GM21737 (cell line): ENCODE measurements around the gene CREB3L4.
A peak's percentile ranks its signal among the peaks of the same experiment; 100 is the strongest.

Source experiments
- ATAC-seq: cut with Tn5 transposase; IDR thresholded peaks from one replicate; pipeline ENCODE4 v1.9.1; 2021; ENCODE audit warnings: mild to moderate bottlenecking, moderate library complexity; ENCODE audit not compliant: unreplicated experiment

Gene CREB3L4

DNA sequence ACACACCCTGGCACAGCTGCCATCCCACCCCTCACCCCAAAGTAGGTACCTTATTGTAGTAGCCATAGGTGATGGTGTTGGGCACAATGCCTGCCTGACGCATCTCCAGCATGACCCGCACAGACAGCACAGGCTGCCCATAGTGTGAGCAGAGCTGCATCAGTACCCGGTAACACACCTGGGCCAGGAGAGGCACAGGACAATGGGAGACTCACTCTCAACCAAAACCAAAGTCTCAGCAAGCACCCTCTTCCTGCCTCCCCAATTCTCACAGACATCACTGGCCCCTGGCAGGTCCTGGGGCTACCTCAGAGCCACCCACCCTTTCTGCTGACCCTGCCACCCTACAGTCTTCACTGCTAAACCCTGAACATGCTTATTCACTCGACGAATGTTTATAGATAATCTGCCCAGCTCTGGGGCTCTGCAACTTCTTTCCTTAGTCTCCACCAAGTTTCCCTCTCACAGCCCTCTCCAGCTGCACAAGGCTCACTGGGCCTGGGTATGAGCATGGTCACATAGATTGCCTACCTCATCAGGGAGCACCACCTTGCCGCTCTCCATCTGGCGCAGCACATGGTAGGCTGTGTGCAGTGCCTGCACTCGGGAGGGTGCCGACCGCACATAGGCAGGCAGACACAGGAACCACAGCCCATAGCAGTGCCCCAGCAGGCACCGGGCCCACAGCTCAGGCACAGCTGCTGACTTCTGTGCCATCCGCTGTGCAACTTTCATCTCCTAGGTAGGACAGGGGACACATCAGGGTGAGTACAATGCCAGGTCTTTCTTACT lies 31.5 kb upstream of the CREB3L4 start:
- no peak for ATAC-seq

DNA sequence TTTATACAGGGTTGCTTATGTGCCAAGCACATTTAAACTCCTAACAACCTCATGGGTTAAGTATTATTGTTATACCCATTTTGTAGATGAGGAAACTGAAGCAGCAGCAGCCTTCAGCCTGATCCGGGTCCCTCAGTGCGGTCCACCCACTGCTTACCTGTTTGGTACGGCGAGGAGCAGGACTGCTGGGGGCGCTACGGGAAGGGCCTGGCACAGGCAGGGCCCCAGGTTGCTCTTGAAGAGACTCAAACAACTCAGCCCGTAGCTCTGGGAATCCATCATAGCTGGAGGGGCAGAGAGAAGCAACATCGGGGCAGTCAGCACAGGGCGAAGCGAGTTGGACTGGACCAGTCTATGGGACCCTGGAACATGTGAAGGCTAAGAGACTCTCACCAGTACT lies 30.4 kb upstream of the CREB3L4 start:
- no peak for ATAC-seq

DNA sequence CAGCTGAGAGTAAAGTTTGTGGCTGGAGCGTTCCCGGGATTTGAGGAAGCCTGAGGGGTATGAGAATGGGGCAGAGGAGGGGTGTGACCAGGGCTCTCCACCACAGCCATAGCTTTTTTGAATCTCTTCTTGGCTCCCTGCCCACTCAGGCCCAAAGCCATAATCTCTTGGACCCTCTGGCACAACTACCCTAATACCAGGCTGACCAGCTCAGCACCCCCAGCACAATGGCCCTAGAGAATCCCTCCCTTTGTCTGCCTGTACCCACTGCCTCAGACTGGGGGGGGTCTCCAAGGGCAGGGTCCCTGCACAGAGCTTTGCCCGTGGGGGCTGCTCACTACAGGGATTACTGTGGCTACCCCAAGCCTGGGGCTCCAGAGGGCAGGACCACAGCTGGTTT lies 28.7 kb upstream of the CREB3L4 start:
- no peak for ATAC-seq

DNA sequence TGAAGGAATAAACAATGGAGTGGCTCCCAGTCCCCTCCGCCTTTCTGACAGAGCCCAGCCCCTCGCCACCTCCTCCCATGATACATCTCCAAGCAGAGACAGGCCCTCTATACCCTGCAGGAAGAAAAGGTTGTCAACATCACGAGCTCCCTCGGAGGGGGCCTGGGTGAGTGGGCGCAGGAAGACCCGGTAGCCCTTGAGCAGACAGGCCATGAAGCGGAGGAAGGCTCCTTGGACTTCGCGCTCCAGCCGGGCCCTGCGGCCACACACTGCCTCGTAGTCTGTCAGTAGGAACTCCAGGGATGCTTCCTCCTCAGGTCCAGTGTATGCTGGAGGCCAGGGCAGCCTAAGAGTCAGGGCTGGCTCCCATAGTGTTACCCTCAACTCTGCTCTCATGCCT lies 28.2 kb upstream of the CREB3L4 start:
- no peak for ATAC-seq

DNA sequence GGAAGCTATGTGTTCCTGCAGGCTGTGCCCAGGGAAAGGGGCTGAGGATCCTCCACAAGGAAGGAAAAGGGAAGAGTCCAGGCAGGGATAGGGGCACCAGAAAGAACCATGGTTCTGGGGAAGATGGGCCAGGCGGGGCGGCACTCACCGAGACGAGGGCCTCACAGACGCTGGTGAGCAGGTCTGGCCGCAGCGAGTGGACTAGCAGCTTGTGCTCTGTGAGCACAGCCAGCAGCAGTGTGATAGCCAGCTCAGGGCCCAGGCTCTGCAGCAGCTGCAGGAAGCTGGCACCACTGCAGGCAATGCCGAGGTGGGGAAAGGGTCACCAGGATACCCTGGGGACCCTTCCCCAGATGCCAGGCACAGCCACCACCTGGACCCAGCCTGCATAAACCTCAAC lies 26.9 kb upstream of the CREB3L4 start:
- no peak for ATAC-seq

DNA sequence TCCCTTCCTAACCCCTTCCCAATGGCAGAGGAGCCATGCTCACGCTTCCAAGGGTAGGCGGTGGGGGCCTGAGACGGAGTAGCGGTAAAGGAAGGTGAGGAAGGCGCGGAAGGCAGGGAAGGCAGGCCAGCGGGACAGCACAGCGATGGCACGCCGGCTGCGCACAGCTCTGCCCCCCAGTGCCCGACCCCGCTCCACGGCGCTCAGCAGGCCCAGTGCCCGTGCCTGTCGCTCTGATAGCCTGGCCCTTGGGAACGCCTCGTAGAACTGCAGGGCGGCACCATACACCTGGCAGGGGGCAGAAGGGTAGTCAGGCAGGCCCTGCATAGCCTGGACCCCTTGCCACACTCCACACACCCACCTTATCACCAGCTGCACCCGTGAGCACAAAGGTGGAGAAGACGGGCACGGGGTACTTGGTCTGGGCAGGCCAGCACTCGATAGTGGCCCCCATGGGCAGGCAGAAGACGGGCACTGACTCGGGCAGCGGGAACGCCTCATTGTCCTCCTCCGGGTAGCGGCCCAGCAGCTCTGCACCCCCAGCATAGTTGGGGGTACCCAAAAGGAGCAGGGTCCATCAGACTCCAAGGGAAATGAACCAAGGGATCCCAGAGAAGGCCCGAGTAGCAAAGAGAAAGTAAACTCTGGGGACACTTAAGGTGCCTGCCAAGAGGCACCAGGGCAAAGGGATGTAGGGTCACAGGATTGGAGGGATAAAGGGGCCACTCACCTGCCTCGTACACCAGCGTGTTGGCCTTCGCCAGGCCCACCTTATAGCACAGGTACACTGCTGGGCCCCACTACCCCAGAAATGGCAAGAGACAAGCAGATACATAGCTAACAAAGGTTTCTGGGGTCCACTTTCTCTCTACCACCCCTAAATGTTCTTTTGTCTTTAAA lies 25.6 kb upstream of the CREB3L4 start:
- no peak for ATAC-seq

DNA sequence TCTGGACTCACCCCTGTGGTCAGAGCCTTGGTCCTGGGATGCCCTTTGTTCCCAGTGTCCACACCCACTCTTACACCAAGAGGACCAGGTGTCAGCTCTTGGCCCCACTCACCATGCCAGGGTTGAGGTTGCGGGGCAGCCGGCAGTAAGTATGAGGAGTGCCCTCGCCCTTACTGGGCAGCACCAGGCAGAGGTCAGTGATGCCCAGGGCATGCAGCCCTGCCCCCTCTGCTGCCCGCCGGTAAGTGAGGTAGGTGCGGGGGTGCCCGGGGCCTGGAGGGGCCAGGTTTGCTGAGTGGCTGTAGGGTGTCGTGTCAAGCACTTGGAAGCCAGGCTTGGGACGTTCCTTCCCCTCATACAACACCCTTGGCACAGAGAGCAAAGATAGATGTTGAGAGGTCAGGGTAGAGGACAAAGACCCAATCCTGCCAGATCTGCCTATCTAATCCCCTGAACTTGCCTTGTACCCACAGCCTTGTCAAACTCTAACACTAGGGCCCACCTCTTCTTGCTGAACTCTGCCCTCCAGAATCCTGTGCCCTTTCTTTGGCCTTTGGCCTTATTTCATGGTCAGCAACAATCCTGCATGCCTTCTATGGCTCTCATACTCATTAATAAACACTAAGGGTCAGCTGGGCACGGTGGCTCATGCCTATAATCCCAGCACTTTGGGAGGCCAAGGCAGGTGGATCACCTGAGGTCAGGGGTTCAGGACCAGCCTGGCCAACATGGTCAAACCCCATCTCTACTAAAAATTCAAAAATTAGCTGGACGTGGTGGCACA lies 24.7 kb upstream of the CREB3L4 start:
- no peak for ATAC-seq

DNA sequence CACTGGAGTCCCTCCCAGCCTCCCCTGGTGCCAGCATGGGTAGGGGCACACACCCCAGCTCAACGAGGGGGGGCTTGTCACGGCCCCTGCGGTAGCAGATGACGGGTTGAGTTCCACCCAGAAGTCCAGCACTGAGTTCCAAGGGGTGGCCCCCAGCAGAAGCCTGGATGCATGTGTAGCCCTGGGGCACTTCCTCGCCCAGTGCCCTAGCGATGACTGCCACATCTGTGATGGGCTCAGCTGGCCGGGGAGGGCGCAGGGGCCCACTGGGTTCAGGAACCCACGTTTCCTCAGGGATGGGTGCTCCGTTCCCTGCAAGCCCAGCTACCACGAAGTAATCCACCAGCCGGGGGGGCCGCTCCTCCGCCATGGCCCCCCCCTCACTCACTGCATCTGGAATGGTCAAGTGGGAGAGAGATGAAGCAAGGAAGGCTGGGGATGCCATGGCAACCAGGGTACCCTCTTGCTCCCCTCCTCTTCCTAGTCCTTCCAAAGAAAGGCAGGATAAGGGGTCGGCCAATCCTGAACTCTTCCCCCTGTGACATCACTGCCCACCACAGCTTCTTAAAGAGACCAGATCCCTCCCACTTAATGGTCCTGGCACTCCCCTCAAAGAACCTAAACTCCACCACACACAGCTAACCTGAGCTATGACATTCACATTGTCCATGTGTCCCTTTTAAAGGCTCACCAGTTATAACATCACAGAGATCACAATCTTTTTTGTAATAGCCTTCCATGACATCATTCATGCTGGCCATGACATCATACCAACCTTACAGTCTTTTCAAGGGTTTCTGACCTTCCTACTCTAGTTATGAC lies 23.5 kb upstream of the CREB3L4 start:
- ATAC-seq = no peak

DNA sequence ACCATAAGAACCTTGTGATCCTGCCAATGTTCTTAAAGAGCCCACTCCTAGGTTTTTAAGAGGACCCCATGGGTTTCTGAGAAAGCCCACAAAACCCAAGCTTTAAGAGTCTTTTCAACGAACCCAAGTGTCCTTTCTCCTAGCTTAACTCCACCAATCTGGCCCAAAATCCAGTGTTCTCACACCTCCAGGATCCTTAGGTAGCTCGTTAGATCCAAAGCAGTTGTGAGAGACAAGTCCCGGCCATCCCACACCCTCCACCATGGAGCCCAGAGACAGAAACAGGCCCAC lies 22.9 kb upstream of the CREB3L4 start:
- no peak for ATAC-seq

DNA sequence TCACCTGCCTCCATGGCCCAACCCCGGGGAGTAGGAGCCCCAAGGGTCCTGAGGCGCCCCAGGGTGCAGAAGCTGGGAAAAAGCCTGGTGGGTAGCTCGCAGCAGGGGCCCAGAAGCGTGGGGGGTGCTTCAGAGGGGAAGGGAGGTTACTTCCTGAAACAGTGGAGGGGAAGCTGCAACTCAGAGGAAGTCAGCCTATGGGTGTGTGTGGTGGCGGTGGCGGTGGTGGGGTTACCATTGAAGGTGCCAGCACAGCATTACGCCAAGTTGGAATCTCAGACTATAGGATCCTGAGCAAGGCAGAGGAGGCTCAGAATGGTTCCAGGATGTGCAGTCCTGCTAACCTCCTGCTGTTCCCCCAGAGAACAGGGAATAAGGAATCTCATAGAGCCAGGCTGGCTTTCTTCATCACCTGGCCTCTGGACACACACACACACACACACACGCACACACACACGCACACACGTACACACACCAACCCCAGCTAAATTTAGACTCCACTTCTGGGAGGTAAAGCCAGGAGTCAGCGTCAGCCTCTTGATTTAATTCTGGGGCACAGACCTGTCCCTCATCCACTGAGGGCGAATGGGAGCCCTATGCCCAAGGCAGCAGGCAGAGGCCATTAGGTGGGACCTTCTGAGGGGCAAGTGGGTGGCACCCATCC lies 22.4 kb upstream of the CREB3L4 start:
- ATAC-seq = peak; percentile 23

DNA sequence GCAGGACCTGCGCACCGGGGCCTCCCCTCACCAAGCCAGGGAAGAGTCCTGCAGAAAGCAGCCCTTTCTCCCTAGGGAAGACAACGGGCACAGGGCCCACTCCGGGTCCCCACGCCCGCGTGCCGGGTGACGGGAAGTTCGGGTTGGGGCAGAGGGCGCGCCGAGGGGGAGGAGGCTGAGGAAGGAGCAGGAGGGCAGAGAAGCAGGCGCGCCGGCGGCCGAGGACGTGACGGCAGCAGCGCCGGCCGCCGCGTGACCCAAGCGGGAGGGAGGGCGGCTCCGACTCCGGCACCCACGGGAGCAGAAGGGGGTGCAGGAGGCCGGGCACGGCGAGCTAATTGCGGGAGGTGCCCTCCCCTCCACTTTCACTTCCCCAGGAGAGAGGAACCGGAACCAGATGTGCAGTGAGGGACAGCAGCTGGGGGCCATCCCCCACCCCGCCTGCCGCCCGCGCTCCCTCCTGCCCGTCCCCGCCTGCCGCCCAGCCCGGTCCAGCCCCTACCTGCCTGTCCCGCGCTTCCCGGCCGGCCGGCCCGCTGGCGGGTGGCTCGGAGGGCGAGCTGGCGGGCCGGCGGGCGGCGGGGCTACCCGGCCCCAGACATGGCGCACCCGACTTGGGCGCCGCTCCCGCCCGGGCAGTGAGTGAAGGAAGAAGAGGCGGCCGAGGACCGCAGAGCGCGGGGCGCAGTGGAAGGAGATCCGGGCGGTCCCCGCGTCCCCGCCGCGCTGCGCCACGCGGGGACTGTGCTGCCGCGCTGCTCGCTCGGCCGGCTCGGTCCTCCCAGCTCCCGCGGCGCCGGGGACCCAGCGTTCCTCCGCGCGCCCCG lies 21.7 kb upstream of the CREB3L4 start:
- ATAC-seq = peak; percentile 60

DNA sequence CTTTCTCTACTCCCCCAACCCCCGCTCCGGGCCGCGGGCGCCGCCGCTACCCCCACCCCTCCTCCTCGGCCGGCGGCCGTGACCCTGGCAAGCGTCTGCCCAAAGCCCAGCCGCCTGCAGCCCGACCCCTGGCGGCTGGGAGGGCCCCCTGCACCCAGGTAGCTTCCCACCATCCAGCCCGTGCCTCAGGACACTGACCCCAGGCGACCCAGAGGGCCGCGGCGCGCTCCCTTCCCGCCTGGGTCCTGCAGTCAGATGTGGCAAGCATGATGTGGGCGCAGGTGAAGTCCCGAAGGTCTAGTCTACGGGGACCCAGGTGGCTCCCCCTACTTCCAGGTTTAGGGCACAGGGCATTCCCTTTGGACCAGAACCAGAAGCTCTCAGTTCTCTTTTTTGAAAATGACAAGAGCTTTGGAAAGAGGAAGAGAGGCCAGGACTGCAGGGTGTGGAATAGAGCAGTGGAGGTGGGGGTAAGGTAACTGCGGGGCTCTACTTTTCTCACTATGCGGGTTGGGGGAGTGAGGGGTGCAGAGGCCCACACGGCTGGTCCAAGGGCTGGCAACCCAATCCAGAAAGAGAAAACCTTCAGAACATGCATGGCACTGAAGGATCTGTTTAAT lies 21.0 kb upstream of the CREB3L4 start, which contains the start of gene DENND4B:
TSS of gene DENND4B (minus strand) at position 97 of the 620 bp plus-strand sequence. CDS start 2,344 bp downstream, outside the sequence.
- ATAC-seq = peak; percentile 52

DNA sequence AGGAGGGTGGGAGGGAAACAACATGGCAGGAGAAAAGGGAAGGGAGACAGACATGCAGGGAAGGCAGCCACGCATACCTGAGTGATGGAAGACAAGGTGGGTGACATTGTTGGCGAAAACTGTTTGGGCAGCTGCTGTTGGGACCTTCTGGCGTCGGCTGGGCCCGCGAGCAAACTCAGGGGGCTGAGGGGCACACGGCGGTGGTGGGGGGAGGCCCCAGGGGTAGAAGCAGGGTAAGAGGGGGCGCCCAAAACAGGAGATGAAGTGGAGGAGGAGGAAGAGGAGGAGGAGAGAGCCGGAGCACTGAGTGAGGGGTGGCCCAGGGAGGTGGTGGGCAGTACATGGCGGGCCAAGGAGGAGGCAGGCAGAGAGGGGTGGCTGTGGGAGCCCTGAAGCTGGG lies 16.5 kb upstream of the CREB3L4 start:
- ATAC-seq = no peak

DNA sequence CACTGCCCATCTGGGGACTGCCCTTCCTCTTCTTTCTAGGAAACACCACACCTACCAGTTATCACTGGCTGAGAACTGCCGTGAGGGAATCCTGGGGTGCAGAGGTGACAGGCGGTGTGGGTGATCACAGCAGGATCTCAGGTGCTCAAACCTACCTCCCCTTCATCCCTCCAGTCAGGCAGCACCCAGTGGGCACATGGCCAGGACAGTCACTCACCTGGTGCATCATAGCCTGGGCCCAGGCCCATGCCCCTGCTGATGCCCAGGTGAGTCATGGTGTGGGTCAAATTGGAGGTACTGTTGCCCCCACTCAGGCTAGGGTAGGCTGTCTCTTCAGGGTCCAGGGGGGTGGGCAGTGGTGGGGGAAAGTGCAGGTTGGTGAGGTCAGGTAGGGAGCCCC lies 15.9 kb upstream of the CREB3L4 start:
- no peak for ATAC-seq

DNA sequence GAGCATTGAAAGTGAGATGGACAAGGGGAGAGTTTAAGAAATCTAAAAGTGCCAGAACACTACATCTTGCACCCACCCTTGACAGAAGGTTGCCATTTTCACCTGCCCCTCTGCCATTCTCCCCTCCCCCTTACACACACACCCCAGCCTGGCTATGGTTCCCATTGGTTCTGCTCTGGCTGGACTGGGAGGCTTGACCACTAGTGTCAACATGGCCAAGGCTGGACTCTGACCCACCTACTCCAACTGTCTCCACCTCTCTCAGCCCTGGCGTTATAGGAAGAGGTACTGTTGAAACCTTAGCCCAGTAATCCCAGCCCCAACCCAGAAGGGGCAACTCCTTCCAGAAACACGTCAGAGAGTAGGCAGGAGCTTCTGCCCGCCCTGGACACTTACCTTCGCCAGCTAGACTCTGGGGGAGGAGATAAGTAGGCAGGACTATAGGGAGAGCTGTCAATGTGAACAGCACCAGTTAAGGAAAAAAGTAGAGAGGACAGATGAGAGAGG lies 13.8 kb upstream of the CREB3L4 start:
- ATAC-seq = no peak

DNA sequence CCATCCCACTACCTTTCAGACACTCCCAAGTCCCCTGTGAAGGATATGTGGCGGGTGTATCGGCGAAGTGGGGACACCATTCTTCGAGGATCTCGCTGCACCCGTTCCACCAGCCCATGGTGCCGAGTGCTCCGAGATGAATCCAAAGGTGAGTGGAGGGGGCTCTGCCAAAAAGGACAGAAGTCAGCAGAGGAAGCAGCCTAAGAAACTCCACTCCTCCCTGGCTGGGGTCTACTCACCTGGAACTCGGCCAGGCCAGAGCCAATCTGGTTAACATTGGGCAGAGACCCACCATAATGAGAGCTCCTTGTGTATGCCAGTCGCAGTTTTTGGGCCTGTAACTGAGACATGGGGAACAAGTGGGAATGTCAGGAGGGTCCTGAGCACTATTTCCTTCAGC lies 12.9 kb upstream of the CREB3L4 start:
- no peak for ATAC-seq

DNA sequence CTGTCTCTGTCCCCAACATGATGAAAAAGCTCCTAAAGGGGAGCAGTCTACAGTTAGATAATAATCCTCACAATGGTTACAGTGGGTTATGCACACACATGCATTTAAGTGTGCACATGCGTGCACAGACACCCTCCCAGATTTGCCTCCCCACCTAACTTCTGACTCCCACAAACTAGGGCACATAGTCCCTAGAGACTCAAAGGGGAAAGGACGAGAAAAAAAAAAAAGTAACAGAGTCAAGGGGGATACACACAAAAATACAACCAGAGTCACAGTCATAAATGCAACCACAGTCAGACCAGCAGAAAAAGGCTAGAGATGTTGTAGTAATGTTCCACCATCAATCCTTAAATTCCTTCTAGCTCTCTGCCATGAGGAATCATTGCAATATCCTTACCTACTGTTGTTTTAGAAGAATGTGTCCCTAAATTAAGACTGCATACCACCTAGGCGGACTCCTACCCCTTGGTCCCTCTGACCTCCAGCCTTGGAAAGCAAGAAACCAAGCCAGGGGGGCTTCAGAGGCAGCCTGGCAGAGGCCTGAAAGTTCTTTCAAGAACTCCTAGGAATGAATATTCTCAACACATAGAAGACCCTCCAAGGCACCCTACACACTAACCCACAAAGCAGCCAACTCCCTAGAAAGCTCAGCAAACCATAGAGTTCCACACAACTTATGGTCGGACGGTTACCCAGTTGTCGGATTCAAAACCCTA lies 10.5 kb upstream of the CREB3L4 start:
- ATAC-seq = no peak

DNA sequence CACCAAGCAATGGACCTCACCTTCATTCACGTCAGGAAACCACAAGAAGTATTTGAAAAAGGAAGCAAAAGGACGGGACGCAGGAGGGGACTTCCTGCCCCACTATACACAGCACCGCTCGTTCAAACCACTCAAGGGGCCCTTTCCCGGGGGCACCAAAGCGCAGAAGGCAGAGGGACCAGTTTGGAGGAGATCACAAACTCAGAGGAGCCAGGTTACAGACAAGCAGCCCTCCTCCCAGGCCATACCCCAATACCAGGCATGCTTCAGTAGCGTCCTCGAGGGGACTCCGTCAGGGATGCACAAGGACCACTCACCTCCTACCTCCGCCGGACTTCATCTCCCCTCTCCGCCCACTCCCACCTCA lies 10.0 kb upstream of the CREB3L4 start:
- ATAC-seq = peak; percentile 17
